GM19468 (cell line): Measurements from ENCODE around the gene ZNF253.
"Not testable (repeated sequence)": the region's sequence is repeated elsewhere in the genome, so short reads cannot be mapped to it uniquely, and the experiment has no call there.

Experiments
- ATAC-seq: cut with Tn5 transposase; IDR thresholded peaks from one replicate; pipeline ENCODE4 v1.9.1; 2021; ENCODE audit warnings: mild to moderate bottlenecking, moderate library complexity, moderate number of reproducible peaks; ENCODE audit not compliant: unreplicated experiment; ENCODE audit errors: extremely low read depth

The ZNF253 gene

DNA sequence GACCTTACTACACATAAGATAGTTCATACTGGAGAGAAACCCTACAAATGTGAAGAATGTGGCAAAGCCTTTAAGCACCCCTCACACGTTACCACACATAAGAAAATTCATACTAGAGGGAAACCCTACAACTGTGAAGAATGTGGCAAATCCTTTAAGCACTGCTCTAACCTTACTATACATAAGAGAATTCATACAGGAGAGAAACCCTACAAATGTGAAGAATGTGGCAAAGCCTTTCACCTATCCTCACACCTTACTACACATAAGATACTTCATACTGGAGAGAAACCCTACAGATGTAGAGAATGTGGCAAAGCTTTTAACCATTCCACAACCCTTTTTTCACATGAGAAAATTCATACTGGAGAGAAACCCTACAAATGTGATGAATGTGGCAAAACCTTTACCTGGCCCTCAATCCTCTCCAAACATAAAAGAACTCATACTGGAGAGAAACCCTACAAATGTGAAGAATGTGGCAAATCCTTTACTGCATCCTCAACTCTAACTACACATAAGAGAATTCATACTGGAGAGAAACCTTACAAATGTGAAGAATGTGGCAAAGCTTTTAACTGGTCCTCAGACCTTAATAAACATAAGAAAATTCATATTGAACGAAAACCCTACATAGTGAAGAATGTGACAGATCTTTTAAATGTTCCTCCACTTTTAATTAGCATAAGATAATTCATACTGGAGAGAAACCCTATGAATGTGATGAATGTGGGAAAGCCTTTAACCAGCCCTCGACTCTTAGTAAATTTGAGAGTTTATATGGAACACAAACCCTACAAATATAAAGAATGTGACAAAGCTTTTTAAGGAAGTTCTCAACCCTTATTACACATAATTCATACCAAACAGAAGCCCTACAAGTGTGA is 26.6 kb downstream of the ZNF253 start:
- ATAC-seq = not testable (repeated sequence)

DNA sequence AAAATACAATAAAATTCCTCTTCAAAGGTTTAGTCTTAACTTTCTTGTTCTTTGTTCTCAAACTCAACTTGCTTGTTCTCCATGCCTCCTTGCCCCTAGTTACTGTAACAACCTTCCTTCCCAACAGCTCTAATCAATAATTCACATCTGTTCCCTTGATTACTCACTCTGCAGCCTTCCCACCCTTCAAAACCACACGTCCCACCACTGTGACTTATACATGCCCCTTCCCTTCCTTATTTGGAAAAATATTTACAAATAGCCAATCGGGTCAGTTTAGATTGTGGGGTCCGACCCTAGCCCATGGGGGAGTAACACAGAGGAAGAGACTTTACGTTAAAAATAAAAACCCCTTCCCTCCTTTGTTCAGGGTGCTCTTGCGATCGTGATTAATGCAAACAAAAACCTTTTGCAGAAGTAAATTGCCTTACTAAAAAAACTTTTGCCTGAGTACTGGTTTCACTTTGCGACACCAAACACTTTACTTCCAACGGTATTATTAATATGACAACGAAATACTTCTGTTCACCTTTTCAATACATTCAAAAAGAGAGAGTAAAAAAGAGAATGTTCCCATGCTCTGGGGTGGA is 34.6 kb downstream of the ZNF253 start:
- ATAC-seq = no peak

DNA sequence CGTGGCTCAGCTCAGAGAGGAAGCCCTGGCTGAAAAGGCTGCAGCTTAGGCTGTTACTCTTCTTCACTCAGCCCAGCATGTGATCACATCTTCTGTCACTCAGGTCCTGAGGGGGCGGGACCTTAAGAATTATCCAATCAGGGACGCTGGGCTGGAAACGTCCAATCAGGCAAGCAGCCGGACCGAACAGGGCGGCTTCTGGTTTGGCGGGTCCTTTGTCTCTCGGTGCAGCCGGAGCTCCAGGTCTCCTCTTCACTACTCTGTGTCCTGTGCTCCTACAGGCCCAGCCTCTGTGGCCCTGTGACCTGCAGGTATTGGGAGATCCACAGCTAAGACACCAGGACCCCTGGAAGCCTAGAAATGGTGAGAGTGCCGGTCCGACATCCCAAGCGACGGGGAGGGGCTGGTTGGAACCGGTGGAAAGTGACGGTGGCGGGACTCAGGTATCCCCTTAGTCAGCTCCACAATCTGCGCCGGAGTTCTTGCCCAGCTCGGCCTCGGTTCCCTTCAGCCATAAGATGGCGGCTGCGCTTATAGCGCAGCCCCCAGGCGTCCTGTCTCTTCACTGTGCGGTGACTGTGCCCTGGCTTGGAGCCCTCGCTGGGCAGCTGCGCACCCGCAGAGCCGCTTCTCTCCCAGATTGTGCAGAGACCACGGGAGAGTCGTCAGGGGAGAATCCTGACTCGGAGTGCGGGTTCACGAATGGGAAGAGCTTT is 35.2 kb downstream of the ZNF253 start, which contains the start of gene ZNF93:
ZNF93 (plus strand) TSS at position 218 of the 716 bp plus-strand sequence; CDS start at position 361, 143 bp downstream.
- ATAC-seq = peak; percentile 76

DNA sequence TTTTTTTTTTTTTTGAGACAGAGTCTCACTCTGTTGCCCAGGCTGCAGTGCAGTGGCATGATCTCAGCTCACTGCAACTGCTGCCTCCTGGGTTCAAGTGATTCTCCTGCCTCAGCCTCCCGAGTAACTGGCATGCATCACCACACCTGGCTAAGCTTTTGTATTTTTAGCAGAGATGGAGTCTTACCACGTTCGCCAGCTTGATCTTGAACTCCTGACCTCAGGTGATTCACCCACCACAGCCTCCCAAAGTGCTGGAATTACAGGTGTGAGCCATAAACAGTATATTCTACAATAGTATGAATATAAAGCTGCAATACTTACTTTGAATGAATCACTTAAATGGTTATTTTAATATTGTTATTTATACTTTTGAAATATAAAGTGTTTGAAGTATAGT is 41.9 kb downstream of the ZNF253 start:
- ATAC-seq = not testable (repeated sequence)

DNA sequence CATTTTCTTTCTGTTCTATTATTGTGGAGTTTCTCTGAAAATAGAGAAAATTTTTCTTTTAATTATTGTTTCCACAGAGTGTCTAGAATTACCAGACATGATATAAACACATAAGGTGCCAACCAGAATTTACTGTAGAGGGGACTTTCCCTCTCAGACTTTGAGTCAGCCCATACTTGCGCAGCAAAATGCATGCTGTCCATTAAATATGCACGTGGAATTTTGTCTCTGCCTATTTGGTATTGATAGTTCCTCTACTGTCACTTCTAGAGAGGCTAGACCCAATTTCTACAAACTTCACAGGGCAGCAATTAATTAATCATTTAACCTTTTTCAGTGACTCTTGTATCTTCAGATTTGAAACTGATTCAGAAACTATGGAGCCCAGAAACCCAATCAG is 44.0 kb downstream of the ZNF253 start:
- ATAC-seq = no peak

DNA sequence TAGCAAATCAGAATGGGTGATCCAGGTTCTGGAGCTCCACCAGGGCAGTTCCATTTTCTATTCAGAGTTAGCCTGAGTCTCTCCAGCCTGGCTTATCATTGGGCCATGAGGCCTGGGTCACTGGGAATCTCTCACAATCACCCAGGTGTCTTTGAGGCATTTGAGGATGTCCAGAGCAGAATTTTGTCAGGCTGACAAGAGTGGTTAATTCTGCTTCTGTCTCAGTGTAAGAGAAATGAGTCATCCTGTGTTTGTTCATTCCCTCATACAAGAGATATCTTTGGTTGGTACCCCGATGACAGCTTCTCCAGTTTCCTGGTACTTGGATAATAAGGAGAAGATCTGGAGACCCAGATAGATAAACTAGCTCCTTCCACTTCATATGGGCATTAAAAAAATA is 45.5 kb downstream of the ZNF253 start:
- no peak for ATAC-seq

DNA sequence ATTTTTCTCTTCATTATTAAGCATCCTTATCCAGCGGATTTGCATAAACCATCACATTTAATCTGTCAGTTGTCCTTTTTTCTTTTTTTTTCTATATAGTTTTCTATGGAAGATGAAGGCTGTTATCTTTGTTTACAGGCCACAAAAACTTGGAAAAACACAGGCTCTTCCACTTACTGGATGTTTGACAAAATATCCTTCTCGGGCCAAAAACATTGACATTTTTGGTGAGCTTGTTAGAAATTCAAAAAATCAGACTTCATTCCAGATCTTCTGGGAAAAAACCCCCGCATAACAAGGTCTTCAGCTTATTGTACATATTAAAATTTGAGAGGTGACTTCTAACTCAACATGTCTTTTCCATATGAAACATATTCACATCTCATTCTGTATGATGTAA is 48.9 kb downstream of the ZNF253 start:
- no peak for ATAC-seq

DNA sequence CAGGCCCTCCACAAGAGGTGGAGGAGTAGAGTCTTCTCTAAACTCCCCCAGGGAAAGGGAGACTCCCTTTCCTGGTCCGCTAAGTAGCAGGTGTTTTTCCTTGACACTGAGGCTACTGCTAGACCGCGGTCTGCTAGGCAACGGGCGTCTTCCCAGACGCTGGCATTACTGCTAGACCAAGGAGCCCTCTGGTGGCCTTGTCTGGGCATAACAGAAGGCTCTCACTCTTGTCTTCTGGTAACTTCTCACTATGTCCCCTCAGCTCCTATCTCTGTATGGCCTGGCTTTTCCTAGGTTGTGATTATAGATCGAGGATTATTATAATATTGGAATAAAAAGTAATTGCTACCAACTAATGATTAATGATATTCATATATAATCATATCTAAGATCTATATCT is 64.7 kb downstream of the ZNF253 start:
- ATAC-seq = not testable (repeated sequence)

DNA sequence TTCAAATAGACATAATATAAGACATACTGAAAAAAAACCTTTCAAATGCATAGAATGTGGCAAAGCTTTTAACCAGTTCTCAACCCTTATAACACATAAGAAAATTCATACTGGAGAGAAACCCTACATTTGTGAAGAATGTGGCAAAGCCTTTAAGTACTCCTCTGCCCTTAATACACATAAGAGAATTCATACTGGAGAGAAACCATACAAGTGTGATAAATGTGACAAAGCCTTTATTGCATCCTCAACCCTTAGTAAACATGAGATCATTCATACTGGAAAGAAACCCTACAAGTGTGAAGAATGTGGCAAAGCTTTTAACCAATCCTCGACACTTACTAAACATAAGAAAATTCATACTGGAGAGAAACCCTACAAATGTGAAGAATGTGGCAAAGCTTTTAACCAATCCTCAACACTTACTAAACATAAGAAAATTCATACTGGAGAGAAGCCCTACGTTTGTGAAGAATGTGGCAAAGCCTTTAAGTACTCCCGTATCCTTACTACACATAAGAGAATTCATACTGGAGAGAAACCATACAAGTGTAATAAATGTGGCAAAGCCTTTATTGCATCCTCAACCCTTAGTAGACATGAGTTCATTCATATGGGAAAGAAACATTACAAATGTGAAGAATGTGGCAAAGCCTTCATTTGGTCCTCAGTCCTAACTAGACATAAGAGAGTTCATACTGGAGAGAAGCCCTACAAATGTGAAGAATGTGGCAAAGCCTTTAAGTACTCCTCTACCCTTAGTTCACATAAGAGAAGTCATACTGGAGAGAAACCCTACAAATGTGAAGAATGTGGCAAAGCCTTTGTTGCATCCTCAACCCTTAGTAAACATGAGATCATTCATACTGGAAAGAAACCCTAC is 68.0 kb downstream of the ZNF253 start:
- ATAC-seq = not testable (repeated sequence)

DNA sequence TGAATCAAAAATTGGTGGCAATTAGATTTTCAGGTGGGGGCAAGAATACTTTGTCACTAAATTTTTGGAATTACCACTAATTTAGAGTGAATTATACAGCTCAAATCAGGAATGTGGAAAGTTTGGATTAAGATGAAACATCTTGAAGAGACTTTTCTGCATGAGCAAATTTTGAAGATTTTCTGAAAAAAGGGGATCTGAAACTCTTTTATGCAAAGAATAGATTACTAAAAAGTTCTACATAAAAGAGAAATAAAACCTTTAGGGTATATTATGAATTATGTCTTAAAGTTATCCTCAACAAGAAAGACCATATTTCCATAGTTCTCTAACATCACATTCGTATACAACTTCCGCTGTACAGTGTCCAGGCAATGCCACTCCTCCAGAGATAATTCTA is 71.7 kb downstream of the ZNF253 start:
- no peak for ATAC-seq

DNA sequence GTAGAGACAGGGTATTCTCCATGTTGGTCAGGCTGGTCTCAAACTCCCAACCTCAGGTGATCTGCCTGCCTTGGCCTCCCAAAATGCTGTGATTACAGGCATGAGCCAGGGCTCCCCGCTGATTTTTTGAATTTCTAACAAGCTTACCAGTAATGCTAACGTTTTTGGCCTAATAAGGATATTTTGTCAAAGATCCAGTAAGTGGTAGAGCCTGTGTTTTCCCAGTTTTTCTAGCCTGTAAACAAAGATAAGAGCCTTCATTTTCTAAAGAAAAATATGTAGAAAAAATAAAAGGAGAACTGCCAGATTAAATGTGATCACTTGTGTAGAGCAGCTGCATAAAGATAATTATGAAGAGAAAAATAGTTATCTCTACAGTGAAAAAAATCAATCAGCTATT is 72.8 kb downstream of the ZNF253 start:
- ATAC-seq = no peak

DNA sequence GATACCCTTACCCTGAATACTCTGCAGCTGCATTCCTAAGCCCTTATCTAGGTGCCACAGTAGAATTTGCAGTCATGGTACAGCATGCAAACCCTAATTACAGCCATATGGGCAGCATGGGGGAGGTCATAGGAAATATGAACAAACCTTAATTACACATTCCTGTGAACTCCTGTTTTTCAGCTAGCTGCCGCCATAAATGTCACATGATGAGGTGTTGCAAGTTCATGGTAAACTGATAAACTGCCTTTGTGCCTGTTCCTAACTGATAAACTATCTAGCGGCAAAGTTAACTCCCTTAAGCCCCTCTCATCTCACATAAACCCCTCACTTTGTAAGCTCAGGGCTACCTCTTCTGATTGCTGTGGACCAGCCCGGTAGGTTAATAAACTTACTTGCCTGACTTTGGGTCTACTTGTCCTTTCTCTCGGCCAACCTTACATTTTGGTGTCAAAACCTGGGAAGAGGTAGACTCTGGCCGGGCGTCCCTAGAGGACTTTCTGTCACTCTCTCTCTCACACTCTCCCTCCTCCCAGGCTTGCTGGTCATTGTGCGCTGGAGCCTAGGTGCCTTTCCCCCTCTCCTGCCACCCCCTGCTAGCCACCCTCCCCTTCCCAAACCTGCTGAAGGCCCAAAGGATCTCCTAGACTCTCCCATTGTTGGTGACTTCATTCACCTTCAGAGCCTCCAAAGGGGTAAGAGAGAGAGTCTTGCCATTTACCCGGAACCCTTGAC is 78.3 kb downstream of the ZNF253 start:
- no peak for ATAC-seq
